Measurements from ENCODE around the gene ANKUB1.

ANKUB1 gene

GRCh38 chr3:149713730-149714654 is 78.4 kb downstream of the ANKUB1 start:
- H3K4me3 ChIP-seq (ENCODE audit: low read depth, low read length) = no peak overlapping the region
- DNase-seq (ENCODE audit: low read depth) = no peak
- TF ChIP-seq CTCF (IDR thresholded peaks at IDR 0.05; ENCODE audit: low read depth, low read length, missing control alignments) = no peak
- in situ Hi-C loops (cut with HindIII; ENCODE audit: low sequenced_read_pairs) = no loop called here

Measured in astrocyte of the cerebellum (primary cell).